ENCODE measurements around the gene FHIT.

FHIT gene

GRCh38 chr3:59913645-59914044, 1337.6 kb downstream of the FHIT start:
- TF ChIP-seq GATA1 (IDR thresholded peaks at IDR 0.05; ENCODE audit: low read depth, low read length) = no peak
- TF ChIP-seq POLR2A (IDR thresholded peaks at IDR 0.05; ENCODE audit: low read length) = no peak
- no peak for DNase-seq

- DNase-seq = no peak
- TF ChIP-seq POLR2A (IDR thresholded peaks at IDR 0.05; ENCODE audit: low read length) (no peak), GATA1 (IDR thresholded peaks at IDR 0.05; ENCODE audit: low read depth, low read length) (no peak)
Measured at GRCh38 chr3:59908701-59909100, 1342.6 kb downstream of the FHIT start.

DNA sequence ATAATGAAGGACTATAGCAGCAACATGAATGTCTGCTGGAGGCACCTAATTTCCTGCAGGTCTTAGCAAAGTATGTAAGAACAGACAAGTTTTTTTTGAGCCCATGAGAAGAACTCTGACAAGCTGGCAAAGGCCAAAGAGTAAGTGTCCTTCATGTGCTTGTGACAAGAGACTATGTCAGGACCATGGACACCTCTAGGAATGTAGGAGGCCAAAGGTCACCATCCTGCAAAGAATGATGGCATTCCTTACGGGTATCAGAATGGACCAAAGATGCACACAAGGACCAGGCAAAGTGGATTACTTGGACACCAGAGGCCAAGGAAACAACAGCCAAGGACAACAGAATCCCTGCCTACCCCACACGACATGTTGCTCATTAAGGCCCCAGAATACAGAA, 1343.0 kb downstream of the FHIT start:
- DNase-seq = no peak
- TF ChIP-seq GATA1 (IDR thresholded peaks at IDR 0.05; ENCODE audit: low read depth, low read length) (no peak), POLR2A (IDR thresholded peaks at IDR 0.05; ENCODE audit: low read length) (no peak)

DNA sequence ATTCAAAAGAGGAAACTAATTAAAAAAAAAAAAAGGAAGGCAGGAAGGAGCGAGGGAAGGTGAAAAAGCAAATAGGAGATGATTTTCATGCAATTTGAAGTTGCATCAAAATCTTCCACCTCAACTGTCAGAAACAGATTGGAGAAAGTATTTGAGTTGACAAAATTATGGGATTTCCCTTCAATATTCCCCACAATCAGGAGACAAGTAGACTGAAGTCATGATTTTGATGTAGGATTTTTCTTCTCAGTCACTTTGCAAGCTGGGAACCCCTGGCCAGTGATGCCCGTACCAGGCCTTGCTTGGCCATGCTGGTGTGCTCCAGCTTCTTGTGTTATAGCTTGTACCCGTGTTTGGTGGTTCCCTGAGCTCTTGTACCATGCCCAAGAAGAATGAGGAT, 1347.0 kb downstream of the FHIT start:
- DNase-seq = no peak
- TF ChIP-seq POLR2A (IDR thresholded peaks at IDR 0.05; ENCODE audit: low read length) (no peak), GATA1 (IDR thresholded peaks at IDR 0.05; ENCODE audit: low read depth, low read length) (no peak)

- no peak for DNase-seq
- TF ChIP-seq POLR2A (IDR thresholded peaks at IDR 0.05; ENCODE audit: low read length) = no peak
- no peak for TF ChIP-seq GATA1 (IDR thresholded peaks at IDR 0.05; ENCODE audit: low read depth, low read length)
Measured at GRCh38 chr3:59899061-59899460, 1352.2 kb downstream of the FHIT start.

GRCh38 chr3:59895972-59896371, 1355.3 kb downstream of the FHIT start:
- TF ChIP-seq POLR2A (IDR thresholded peaks at IDR 0.05; ENCODE audit: low read length) (no peak), GATA1 (IDR thresholded peaks at IDR 0.05; ENCODE audit: low read depth, low read length) (no peak)
- DNase-seq = no peak

- TF ChIP-seq POLR2A (IDR thresholded peaks at IDR 0.05; ENCODE audit: low read length) (no peak), GATA1 (IDR thresholded peaks at IDR 0.05; ENCODE audit: low read depth, low read length) (no peak)
- no peak for DNase-seq
Measured at GRCh38 chr3:59894425-59895121, 1356.7 kb downstream of the FHIT start.

- TF ChIP-seq POLR2A (IDR thresholded peaks at IDR 0.05; ENCODE audit: low read length) = no peak
- DNase-seq = no peak
Measured at GRCh38 chr3:59890639-59891038, 1360.6 kb downstream of the FHIT start.

DNA sequence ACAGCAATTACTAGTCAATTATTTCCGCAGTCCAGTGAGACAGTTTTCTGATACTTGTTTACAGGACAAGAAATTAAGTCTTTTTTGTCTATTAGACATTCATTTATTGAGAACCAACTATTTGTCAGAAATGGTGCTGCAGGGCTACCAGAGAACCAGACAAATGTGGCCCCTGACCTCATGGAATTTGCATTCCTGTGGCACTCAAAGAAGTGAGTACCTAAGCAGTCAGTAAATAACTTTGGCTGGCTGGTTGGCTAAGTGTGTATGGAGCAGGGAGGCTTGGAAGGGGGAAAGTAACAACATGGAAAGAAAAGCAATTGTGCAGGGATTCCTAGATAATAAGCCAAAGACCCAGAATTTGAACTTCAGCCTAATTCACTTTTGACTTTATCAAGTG, 1364.5 kb downstream of the FHIT start:
- DNase-seq = no peak

GRCh38 chr3:59885899-59886400, 1365.3 kb downstream of the FHIT start:
- no peak for TF ChIP-seq POLR2A (IDR thresholded peaks at IDR 0.05; ENCODE audit: low read length)
- TF ChIP-seq GATA1 (IDR thresholded peaks at IDR 0.05; ENCODE audit: low read depth, low read length) = no peak

More for the DNA sequence above, 1364.5 kb downstream of the FHIT start:
- TF ChIP-seq GATA1 (IDR thresholded peaks at IDR 0.05; ENCODE audit: low read depth, low read length) (no peak), POLR2A (IDR thresholded peaks at IDR 0.05; ENCODE audit: low read length) (no peak)

GRCh38 chr3:59885101-59885500, 1366.2 kb downstream of the FHIT start:
- TF ChIP-seq POLR2A (IDR thresholded peaks at IDR 0.05; ENCODE audit: low read length) = no peak
- TF ChIP-seq GATA1 (IDR thresholded peaks at IDR 0.05; ENCODE audit: low read depth, low read length) = no peak
- DNase-seq = no peak

More at GRCh38 chr3:59885899-59886400, 1365.3 kb downstream of the FHIT start:
- no peak for DNase-seq

DNA sequence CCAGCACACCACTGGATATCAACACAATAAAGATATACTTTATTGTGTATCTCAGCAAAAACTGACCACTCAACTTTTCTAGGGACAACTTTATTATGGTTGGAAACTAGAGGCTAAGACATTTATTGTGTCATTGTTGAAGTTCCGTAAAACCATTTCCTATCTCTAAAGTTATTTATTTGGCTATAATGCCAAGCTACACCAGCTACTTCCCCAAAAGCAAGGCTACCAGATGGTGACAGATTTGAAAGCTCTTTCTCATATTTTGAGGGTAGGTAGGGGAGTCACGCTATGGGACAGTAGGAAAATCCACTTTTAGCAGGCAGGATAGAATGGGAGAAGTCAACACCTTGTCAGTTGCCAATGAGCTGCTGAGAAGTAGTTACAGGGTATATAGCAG, 1366.8 kb downstream of the FHIT start:
- DNase-seq = no peak
- TF ChIP-seq POLR2A (IDR thresholded peaks at IDR 0.05; ENCODE audit: low read length) (no peak), GATA1 (IDR thresholded peaks at IDR 0.05; ENCODE audit: low read depth, low read length) (no peak)

- no peak for TF ChIP-seq GATA1 (IDR thresholded peaks at IDR 0.05; ENCODE audit: low read depth, low read length)
- TF ChIP-seq POLR2A (IDR thresholded peaks at IDR 0.05; ENCODE audit: low read length) = no peak
- no peak for DNase-seq
Measured at GRCh38 chr3:59882746-59883145, 1368.5 kb downstream of the FHIT start.

DNA sequence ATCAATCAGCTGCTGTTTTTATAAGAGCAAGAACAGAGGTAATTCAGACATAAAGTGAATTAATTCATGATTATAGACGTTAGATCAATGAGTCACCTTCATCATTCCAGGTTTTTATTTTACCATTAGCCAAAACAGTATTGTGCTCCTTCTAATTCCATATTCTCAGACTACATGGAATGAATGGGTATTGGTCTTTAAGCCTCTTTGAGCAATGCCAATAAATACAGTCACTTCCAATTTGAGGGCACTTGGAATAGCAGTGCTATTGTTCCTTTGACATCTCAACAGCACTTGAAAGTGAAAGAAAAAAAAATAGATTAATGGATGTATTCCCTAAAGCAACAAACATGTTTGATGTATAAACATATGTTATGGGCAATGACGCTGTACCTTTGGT, 1370.5 kb downstream of the FHIT start:
- TF ChIP-seq GATA1 (IDR thresholded peaks at IDR 0.05; ENCODE audit: low read depth, low read length) (no peak), POLR2A (IDR thresholded peaks at IDR 0.05; ENCODE audit: low read length) (no peak)

GRCh38 chr3:59879031-59879581, 1372.1 kb downstream of the FHIT start:
- no peak for TF ChIP-seq GATA1 (IDR thresholded peaks at IDR 0.05; ENCODE audit: low read depth, low read length)
- no peak for TF ChIP-seq POLR2A (IDR thresholded peaks at IDR 0.05; ENCODE audit: low read length)
- DNase-seq = no peak

More for the DNA sequence above, 1370.5 kb downstream of the FHIT start:
- DNase-seq = no peak

All from erythroblast (primary cell).